Gastrocnemius medialis (tissue), 4 donors: ENCODE measurements around the gene PDLIM3. TPM values are rescaled to one million over a fixed set of nuclear protein-coding genes. Genes with fewer than 3 reads are reported as not detected.

Experiments
- ATAC-seq, 2 donors: fragments of 150-250 bp; one replicate each; pipeline ENCODE4 v1.9.1; 2016
- DNase-seq, 2 donors: peaks; one replicate each; pipeline ENCODE4 v3.0.0-alpha.2; 2019
- H3K27ac ChIP-seq, 4 donors: fragments of 200-600 bp; sonication (generic); 1 replicate in 1 of 4; 2 replicates in 3 of 4; pipeline ENCODE4 v1.5.1; 2016 to 2018; ENCODE audit warnings: mild to moderate bottlenecking in 2 of 4, moderate library complexity in 1 of 4
- H3K27me3 ChIP-seq, 3 donors: fragments of 200-600 bp; sonication (generic) in 2 of 3; 1 replicate in 1 of 3; 2 replicates in 2 of 3; pipeline versions ENCODE4 v1.5.1 to v1.6.0; 2016 to 2019; ENCODE audit warnings: mild to moderate bottlenecking in 1 of 3, moderate library complexity in 1 of 3
- H3K36me3 ChIP-seq, 2 donors: fragments of 200-600 bp; sonication (generic) in 1 of 2; one replicate each; pipeline ENCODE4 v1.5.1; 2017 to 2018
- H3K4me1 ChIP-seq, 2 donors: fragments of 200-600 bp; sonication (generic) in 1 of 2; one replicate each; pipeline ENCODE4 v1.5.1; 2016 to 2017; ENCODE audit warnings: mild to moderate bottlenecking in 2 of 2
- H3K4me3 ChIP-seq, 4 donors: fragments of 200-600 bp; sonication (generic) in 3 of 4; 1 replicate in 1 of 4; 2 replicates in 3 of 4; pipeline ENCODE4 v1.5.1; 2016 to 2019; ENCODE audit warnings: mild to moderate bottlenecking in 2 of 4
- H3K9me3 ChIP-seq, 3 donors: fragments of 200-600 bp; sonication (generic) in 2 of 3; 1 replicate in 1 of 3; 2 replicates in 2 of 3; pipeline ENCODE4 v1.5.1; 2016 to 2019
- CTCF ChIP-seq, 5 experiments: fragments of 450-650 bp in 3 of 5; fragments of 200-600 bp in 2 of 5; sonication (generic) in 2 of 5; IDR thresholded peaks in 4 of 5; conservative IDR thresholded peaks in 1 of 5; 1 replicate in 4 of 5; 2 replicates in 1 of 5; pipeline ENCODE4 v1.5.1; 2016 to 2019; ENCODE audit warnings: antibody characterized with exemption in 5 of 5, mild to moderate bottlenecking in 3 of 5, moderate library complexity in 3 of 5
- POLR2A ChIP-seq, 2 donors: fragments of 450-650 bp; IDR thresholded peaks; one replicate each; pipeline ENCODE4 v1.6.1; 2017; ENCODE audit warnings: antibody characterized with exemption in 2 of 2, mild to moderate bottlenecking in 2 of 2, moderate library complexity in 2 of 2
- in situ Hi-C, 4 donors: fragments of 200-750 bp; cut with MboI; loops; one replicate each; pipeline versions ENCODE4 v1.15.0 to v1.8.0; 2017; ENCODE audit warnings: low sequenced_read_pairs in 4 of 4
- intact Hi-C: fragments of 100-400 bp; cut with DNase I; formaldehyde crosslinking; loops from one replicate; pipeline ENCODE4 v1.15.1; 2023; ENCODE audit warnings: low total_unique reads
- total RNA-seq, 4 donors: library from RNA; depleted of rRNA; stranded (reverse); fragments of >200 nt; gene quantifications; one replicate each; pipeline versions ENCODE4 v1.1.0 to v1.2.3, GENCODE V29; 2016

Gene PDLIM3
- total RNA-seq, 4 donors from 2014 or later = 1,062 to 7,224 (median 2,598) TPM

DNA sequence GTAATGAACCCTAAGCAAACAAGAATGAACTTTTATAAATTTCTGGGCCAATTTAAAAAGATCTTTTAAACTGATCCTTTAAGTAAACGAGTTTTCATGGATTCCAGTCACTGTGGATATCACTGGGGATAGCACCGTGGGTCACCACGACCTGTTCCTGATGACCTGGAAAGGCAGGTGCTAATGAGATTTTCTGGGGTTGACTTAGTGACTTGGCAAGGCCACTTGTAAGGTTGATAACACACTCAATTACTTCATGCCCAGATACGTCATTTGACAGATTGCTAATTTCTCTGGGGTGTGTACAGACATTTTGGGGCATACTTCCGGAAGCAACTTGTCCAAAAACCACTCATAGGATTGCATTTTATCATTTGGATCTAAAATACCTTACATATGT is 24.5 kb downstream of the PDLIM3 start:
- DNase-seq (no peak), ATAC-seq (no peak)
- intact Hi-C loops = no loop called here
- Histone ChIP-seq H3K36me3 (peaks cover 0 to 22% of the 10 kb centered on the region in 2 donors), H3K4me3 (no peak overlapping the region), H3K27ac (peak overlapping the region; percentile 83 to 96 (median 92)), H3K27me3 (no peaks in the 10 kb centered on the region), H3K4me1 (peaks cover 85 to 94% of the 10 kb centered on the region in 2 donors), H3K9me3 (no peaks in the 10 kb centered on the region)
- TF ChIP-seq CTCF (IDR thresholded peaks at IDR 0.05 in 4 of 5, conservative IDR thresholded peaks at IDR 0.05 in 1 of 5) = no peak
- TF ChIP-seq POLR2A (IDR thresholded peaks at IDR 0.05) = no peak
- in situ Hi-C loops = loop anchor here in 2 of 4 donors (10.0 kb wide), 1 partner anchor 74 kb away; no protein-coding TSS in a partner anchor

- Histone ChIP-seq H3K9me3 (no peaks in the 10 kb centered on the region), H3K4me1 (peaks cover 75 to 84% of the 10 kb centered on the region in 2 donors), H3K27me3 (no peaks in the 10 kb centered on the region), H3K27ac (peak overlapping the region; percentile 83 to 96 (median 92)), H3K36me3 (peaks cover 0 to 24% of the 10 kb centered on the region in 2 donors), H3K4me3 (no peak overlapping the region)
- ATAC-seq (no peak), DNase-seq (no peak)
- TF ChIP-seq CTCF (IDR thresholded peaks at IDR 0.05 in 4 of 5, conservative IDR thresholded peaks at IDR 0.05 in 1 of 5) = no peak
- no peak for TF ChIP-seq POLR2A (IDR thresholded peaks at IDR 0.05)
- intact Hi-C loops (loop anchor here (10.0 kb wide), 1 partner anchor 693 kb away; no protein-coding TSS in a partner anchor), in situ Hi-C loops (no loop called here)
Measured at GRCh38 chr4:185508181-185508580, 27.1 kb downstream of the PDLIM3 start.

GRCh38 chr4:185506422-185506821 is 28.9 kb downstream of the PDLIM3 start:
- no peak overlapping the region for H3K4me3 ChIP-seq
- peaks cover 0 to 40% of the 10 kb centered on the region in 2 donors for H3K36me3 ChIP-seq
- intact Hi-C loops (loop anchor here (10.0 kb wide), 1 partner anchor 692 kb away; no protein-coding TSS in a partner anchor), in situ Hi-C loops (no loop called here)
- H3K4me1 ChIP-seq = peaks cover 61 to 71% of the 10 kb centered on the region in 2 donors
- H3K27ac ChIP-seq = peak overlapping the region; percentile 83 to 96 (median 92)
- no peak for DNase-seq
- H3K9me3 ChIP-seq = no peaks in the 10 kb centered on the region
- ATAC-seq = no peak
- TF ChIP-seq POLR2A (IDR thresholded peaks at IDR 0.05) (no peak), CTCF (IDR thresholded peaks at IDR 0.05 in 4 of 5, conservative IDR thresholded peaks at IDR 0.05 in 1 of 5) (no peak)
- no peaks in the 10 kb centered on the region for H3K27me3 ChIP-seq

GRCh38 chr4:185504098-185505047 is 30.9 kb downstream of the PDLIM3 start:
- H3K27me3 ChIP-seq = no peaks in the 10 kb centered on the region
- H3K4me1 ChIP-seq = peaks cover 41 to 58% of the 10 kb centered on the region in 2 donors
- peak overlapping the region; percentile 83 to 96 (median 92) for H3K27ac ChIP-seq
- H3K36me3 ChIP-seq = peaks cover 0 to 40% of the 10 kb centered on the region in 2 donors
- in situ Hi-C loops (no loop called here), intact Hi-C loops (loop anchor here (2.0 to 10.0 kb wide), 2 partner anchors 84 to 690 kb away; no protein-coding TSS in a partner anchor)
- ATAC-seq (peak; percentile 82 to 87), DNase-seq (peak; percentile 91 to 97)
- H3K9me3 ChIP-seq = no peaks in the 10 kb centered on the region
- no peak for TF ChIP-seq CTCF (IDR thresholded peaks at IDR 0.05 in 4 of 5, conservative IDR thresholded peaks at IDR 0.05 in 1 of 5)
- TF ChIP-seq POLR2A (IDR thresholded peaks at IDR 0.05) = peak in 1 of 2 donors; percentile 41
- peak overlapping the region in 3 of 4 donors; percentile 10 to 22 (median 17) for H3K4me3 ChIP-seq
